ENCODE results near the gene GABBR2.

GABBR2 gene

GRCh38 chr9:98316445-98317133 is 392.1 kb downstream of the GABBR2 start:
- TF ChIP-seq ZBTB7A (IDR thresholded peaks at IDR 0.05; ENCODE audit: low read depth): no peak
- TF ChIP-seq CEBPB (IDR thresholded peaks at IDR 0.05): no peak
- TF ChIP-seq, protein P1, sequence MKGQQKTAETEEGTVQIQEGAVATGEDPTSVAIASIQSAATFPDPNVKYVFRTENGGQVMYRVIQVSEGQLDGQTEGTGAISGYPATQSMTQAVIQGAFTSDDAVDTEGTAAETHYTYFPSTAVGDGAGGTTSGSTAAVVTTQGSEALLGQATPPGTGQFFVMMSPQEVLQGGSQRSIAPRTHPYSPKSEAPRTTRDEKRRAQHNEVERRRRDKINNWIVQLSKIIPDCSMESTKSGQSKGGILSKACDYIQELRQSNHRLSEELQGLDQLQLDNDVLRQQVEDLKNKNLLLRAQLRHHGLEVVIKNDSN (IDR thresholded peaks at IDR 0.05): no peak
- no peak for TF ChIP-seq EP300 (IDR thresholded peaks at IDR 0.05; ENCODE audit: borderline replicate concordance)
- no peak for TF ChIP-seq CREB1 (IDR thresholded peaks at IDR 0.05; ENCODE audit: low read depth)
- no peak for TF ChIP-seq YY1 (IDR thresholded peaks at IDR 0.05; ENCODE audit: low read depth)
- no peak for TF ChIP-seq REST (IDR thresholded peaks at IDR 0.05; ENCODE audit: low read depth)
- no peak for TF ChIP-seq RAD21 (IDR thresholded peaks at IDR 0.05; ENCODE audit: low read depth)
- TF ChIP-seq EGR1 (IDR thresholded peaks at IDR 0.05): no peak
- TF ChIP-seq TAF1 (IDR thresholded peaks at IDR 0.05; ENCODE audit: low read depth): no peak
- TF ChIP-seq, protein P2, sequence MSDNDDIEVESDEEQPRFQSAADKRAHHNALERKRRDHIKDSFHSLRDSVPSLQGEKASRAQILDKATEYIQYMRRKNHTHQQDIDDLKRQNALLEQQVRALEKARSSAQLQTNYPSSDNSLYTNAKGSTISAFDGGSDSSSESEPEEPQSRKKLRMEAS (IDR thresholded peaks at IDR 0.05): no peak
- TF ChIP-seq NFIC (IDR thresholded peaks at IDR 0.05): no peak
- no peak for TF ChIP-seq TCF12 (IDR thresholded peaks at IDR 0.05; ENCODE audit: low read depth)
- TF ChIP-seq FOXM1 (IDR thresholded peaks at IDR 0.05; ENCODE audit: borderline replicate concordance, low read depth): no peak
- no peak for TF ChIP-seq TEAD4 (IDR thresholded peaks at IDR 0.05)

GRCh38 chr9:98315551-98316060 is 393.1 kb downstream of the GABBR2 start:
- TF ChIP-seq, protein P2 (IDR thresholded peaks at IDR 0.05): no peak
- TF ChIP-seq ZBTB7A (IDR thresholded peaks at IDR 0.05; ENCODE audit: low read depth) (peak; percentile 99), RAD21 (IDR thresholded peaks at IDR 0.05; ENCODE audit: low read depth) (peak; percentile 95)

DNA sequence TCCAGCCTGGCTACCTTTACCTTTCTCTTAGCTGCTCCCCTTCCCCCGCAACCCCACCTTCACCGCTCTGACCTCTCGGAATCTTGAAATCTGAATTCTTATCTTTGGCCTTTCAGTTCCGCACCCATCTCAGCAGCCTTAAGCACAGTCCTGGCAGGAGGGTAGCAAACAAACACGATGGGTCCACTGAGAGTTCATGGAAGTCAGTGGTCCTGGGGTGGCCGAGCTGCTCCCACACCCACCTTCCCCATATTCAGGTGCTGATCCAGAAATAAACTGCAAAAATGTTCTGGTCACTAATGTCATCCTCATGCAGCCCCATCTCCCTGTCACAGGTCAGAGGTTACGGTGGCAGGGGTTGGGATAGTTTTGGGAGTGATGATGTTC is 393.7 kb downstream of the GABBR2 start:
- TF ChIP-seq EP300 (IDR thresholded peaks at IDR 0.05; ENCODE audit: borderline replicate concordance) (no peak), TCF12 (IDR thresholded peaks at IDR 0.05; ENCODE audit: low read depth) (no peak), CREB1 (IDR thresholded peaks at IDR 0.05; ENCODE audit: low read depth) (no peak), FOXM1 (IDR thresholded peaks at IDR 0.05; ENCODE audit: borderline replicate concordance, low read depth) (no peak), TAF1 (IDR thresholded peaks at IDR 0.05; ENCODE audit: low read depth) (no peak), TEAD4 (IDR thresholded peaks at IDR 0.05) (no peak), ZBTB7A (IDR thresholded peaks at IDR 0.05; ENCODE audit: low read depth) (no peak)
- TF ChIP-seq, protein P1 (IDR thresholded peaks at IDR 0.05): no peak
- TF ChIP-seq, protein P2 (IDR thresholded peaks at IDR 0.05): no peak

DNA sequence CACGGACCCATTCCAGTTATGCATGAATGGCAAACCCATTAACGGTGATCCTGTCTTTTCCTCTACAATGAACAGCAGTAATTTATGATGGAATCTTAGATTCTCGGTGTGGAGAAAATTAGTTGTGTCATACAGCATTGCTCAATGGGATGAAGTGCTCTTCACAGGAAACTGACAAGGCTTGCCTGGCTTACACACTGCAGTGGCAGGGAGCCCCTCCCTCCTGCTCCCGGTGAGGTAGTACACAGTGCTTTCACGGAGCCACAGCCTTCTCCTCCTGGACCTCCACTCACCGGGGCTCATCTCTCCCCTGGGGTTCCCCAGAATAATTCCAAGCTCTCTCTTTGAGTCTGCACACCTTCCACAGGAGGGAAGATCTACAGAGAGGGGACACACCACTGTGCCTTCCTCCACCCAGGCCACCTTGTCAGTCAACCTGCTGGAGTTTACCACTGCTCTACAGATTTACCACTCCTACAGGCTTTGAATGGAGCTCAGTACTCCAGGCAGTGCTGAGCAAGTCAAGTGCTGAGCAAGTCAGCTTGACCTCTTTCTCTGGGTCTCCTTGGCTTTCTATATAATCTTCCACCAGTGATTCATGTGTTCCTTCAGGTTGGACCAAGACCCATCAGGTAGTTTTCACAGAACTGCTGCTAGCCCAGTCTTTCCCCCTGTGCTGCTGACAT is 394.2 kb downstream of the GABBR2 start:
- no peak for TF ChIP-seq TAF1 (IDR thresholded peaks at IDR 0.05; ENCODE audit: low read depth)
- peak; percentile 51; the same call in 1 of the 2 replicates for TF ChIP-seq CEBPB (IDR thresholded peaks at IDR 0.05)

GRCh38 chr9:98312365-98312764 is 396.4 kb downstream of the GABBR2 start:
- TF ChIP-seq REST (IDR thresholded peaks at IDR 0.05; ENCODE audit: low read depth) (no peak), NFIC (IDR thresholded peaks at IDR 0.05) (no peak), TAF1 (IDR thresholded peaks at IDR 0.05; ENCODE audit: low read depth) (no peak), CREB1 (IDR thresholded peaks at IDR 0.05; ENCODE audit: low read depth) (no peak), TCF12 (IDR thresholded peaks at IDR 0.05; ENCODE audit: low read depth) (no peak), YY1 (IDR thresholded peaks at IDR 0.05; ENCODE audit: low read depth) (no peak), RAD21 (IDR thresholded peaks at IDR 0.05; ENCODE audit: low read depth) (no peak), EP300 (IDR thresholded peaks at IDR 0.05; ENCODE audit: borderline replicate concordance) (no peak), TEAD4 (IDR thresholded peaks at IDR 0.05) (no peak), ZBTB7A (IDR thresholded peaks at IDR 0.05; ENCODE audit: low read depth) (no peak)
- TF ChIP-seq, protein P2 (IDR thresholded peaks at IDR 0.05): no peak
- TF ChIP-seq, protein P1 (IDR thresholded peaks at IDR 0.05): no peak
